WTC11 (cell line): Measurements from ENCODE around the gene CLCN4. TPM values are rescaled to one million over a fixed set of nuclear protein-coding genes. Genes with fewer than 3 reads are reported as not detected.

Experiments used
- ATAC-seq: fragments of 200-7000 bp; cut with Tn5 transposase; 2 replicates; pipeline ENCODE4 v1.10.0; 2021; ENCODE audit warnings: mild to moderate bottlenecking, moderate library complexity
- CTCF ChIA-PET: fragments of 300-600 bp; sonication (Branson Sonifier 250); formaldehyde crosslinking; loops from one replicate; lab custom pipeline; 2021; ENCODE audit warnings: antibody characterized with exemption; lab: Charles Lee
- POLR2A ChIA-PET: fragments of 350-600 bp; sonication (Branson Sonifier 250); formaldehyde crosslinking; loops from one replicate; lab custom pipeline; 2021; ENCODE audit warnings: antibody characterized with exemption; lab: Charles Lee
- DNase-seq: peaks from one replicate; pipeline ENCODE4 v3.0.0; 2021; ENCODE audit warnings: low spot score
- H3K27ac Mint-ChIP-seq: 2 replicates; pipeline ENCODE4 v1.8.0; 2021; ENCODE audit warnings: mixed read lengths
- H3K27me3 Mint-ChIP-seq: 2 replicates; pipeline ENCODE4 v1.8.0; 2021; ENCODE audit warnings: low read depth, mild to moderate bottlenecking, moderate library complexity, mixed read lengths
- H3K36me3 Mint-ChIP-seq: 2 replicates; pipeline ENCODE4 v1.8.0; 2021; ENCODE audit warnings: mixed read lengths
- H3K4me1 Mint-ChIP-seq: 2 replicates; pipeline ENCODE4 v1.8.0; 2022; ENCODE audit warnings: mixed read lengths
- H3K4me3 Mint-ChIP-seq: 2 replicates; pipeline ENCODE4 v1.8.0; 2021; ENCODE audit warnings: mild to moderate bottlenecking, moderate library complexity, mixed read lengths
- H3K9me3 Mint-ChIP-seq: 2 replicates; pipeline ENCODE4 v1.8.0; 2021; ENCODE audit warnings: mixed read lengths
- AR ChIP-seq: fragments of 250-450 bp; sonication (Bioruptor Pico); IDR thresholded peaks from 2 replicates; pipeline ENCODE4 v1.9.0; 2021; ENCODE audit warnings: mild to moderate bottlenecking
- ATF1 ChIP-seq: sonication (generic); formaldehyde crosslinking; IDR thresholded peaks from 2 replicates; pipeline ENCODE4 v1.8.1; 2023; ENCODE audit warnings: mild to moderate bottlenecking, moderate library complexity, missing genetic modification reagents
- ATF3 ChIP-seq: sonication (generic); formaldehyde crosslinking; conservative IDR thresholded peaks from 2 replicates; pipeline ENCODE4 v1.8.1; 2022; ENCODE audit warnings: mild to moderate bottlenecking, missing genetic modification reagents
- CREM ChIP-seq: sonication (generic); formaldehyde crosslinking; IDR thresholded peaks from 2 replicates; pipeline ENCODE4 v1.8.1; 2022; ENCODE audit warnings: mild to moderate bottlenecking, missing genetic modification reagents, moderate library complexity
- FOXP1 ChIP-seq: sonication (generic); formaldehyde crosslinking; IDR thresholded peaks from 2 replicates; pipeline ENCODE4 v1.8.0; 2022; ENCODE audit warnings: missing genetic modification reagents, mild to moderate bottlenecking, moderate library complexity, borderline replicate concordance
- GABPB1 ChIP-seq: sonication (generic); formaldehyde crosslinking; IDR thresholded peaks from 2 replicates; pipeline ENCODE4 v1.8.1; 2023; ENCODE audit warnings: mild to moderate bottlenecking, missing genetic modification reagents
- GTF2I ChIP-seq: fragments of 250-450 bp; sonication (Bioruptor Pico); conservative IDR thresholded peaks from 2 replicates; pipeline ENCODE4 v1.4.0; 2021; ENCODE audit warnings: mild to moderate bottlenecking
- IRF2 ChIP-seq: sonication (generic); formaldehyde crosslinking; IDR thresholded peaks from 2 replicates; pipeline ENCODE4 v1.8.0; 2022; ENCODE audit warnings: low read depth, missing genetic modification reagents, borderline replicate concordance
- MXD4 ChIP-seq: fragments of 250-450 bp; sonication (Bioruptor Pico); IDR thresholded peaks from 2 replicates; pipeline ENCODE4 v1.8.0; 2021; ENCODE audit warnings: mild to moderate bottlenecking, moderate library complexity, borderline replicate concordance
- NFATC4 ChIP-seq: fragments of 250-450 bp; sonication (Bioruptor Pico); IDR thresholded peaks from 2 replicates; pipeline ENCODE4 v1.9.0; 2021; ENCODE audit warnings: mild to moderate bottlenecking
- NFYB ChIP-seq: sonication (generic); formaldehyde crosslinking; conservative IDR thresholded peaks from 2 replicates; pipeline ENCODE4 v1.8.0; 2022; ENCODE audit warnings: low read depth, missing genetic modification reagents
- NR3C1 ChIP-seq: sonication (generic); formaldehyde crosslinking; conservative IDR thresholded peaks from 2 replicates; pipeline ENCODE4 v1.8.1; 2023; ENCODE audit warnings: low read depth, mild to moderate bottlenecking, missing genetic modification reagents
- PRRX2 ChIP-seq: fragments of 250-450 bp; sonication (Bioruptor Pico); IDR thresholded peaks from 2 replicates; pipeline ENCODE4 v1.8.0; 2021; ENCODE audit warnings: mild to moderate bottlenecking
- TEAD1 ChIP-seq: sonication (generic); formaldehyde crosslinking; IDR thresholded peaks from 2 replicates; pipeline ENCODE4 v1.8.0; 2022; ENCODE audit warnings: mild to moderate bottlenecking, missing genetic modification reagents
- ZNF396 ChIP-seq: fragments of 250-450 bp; sonication (Bioruptor Pico); IDR thresholded peaks from 2 replicates; pipeline ENCODE4 v1.8.0; 2021; ENCODE audit warnings: mild to moderate bottlenecking, moderate library complexity, borderline replicate concordance
- total RNA-seq: library from RNA; stranded (reverse); gene quantifications from 3 replicates; pipeline ENCODE4 v1.2.3, GENCODE V29; 2021
- TF ChIP-seq, protein P1 (sequence below): sonication (generic); formaldehyde crosslinking; IDR thresholded peaks from 2 replicates; pipeline ENCODE4 v1.8.0; 2023; ENCODE audit warnings: missing genetic modification reagents, mild to moderate bottlenecking, borderline replicate concordance
- TF ChIP-seq, protein P2 (sequence below): fragments of 200-600 bp; IDR thresholded peaks from 2 replicates; pipeline ENCODE4 v1.8.0; 2022; ENCODE audit warnings: antibody characterized with exemption
- TF ChIP-seq, protein P3 (sequence below): sonication (generic); formaldehyde crosslinking; IDR thresholded peaks from 2 replicates; pipeline ENCODE4 v1.8.1; 2023; ENCODE audit warnings: mild to moderate bottlenecking, missing genetic modification reagents, moderate library complexity
- TF ChIP-seq, protein P4 (sequence below): sonication (generic); formaldehyde crosslinking; IDR thresholded peaks from 2 replicates; pipeline ENCODE4 v1.8.1; 2023; ENCODE audit warnings: mild to moderate bottlenecking, moderate library complexity, missing genetic modification reagents

Gene CLCN4
- total RNA-seq, 1 experiment from 2014 or later, result 8.9 TPM

DNA sequence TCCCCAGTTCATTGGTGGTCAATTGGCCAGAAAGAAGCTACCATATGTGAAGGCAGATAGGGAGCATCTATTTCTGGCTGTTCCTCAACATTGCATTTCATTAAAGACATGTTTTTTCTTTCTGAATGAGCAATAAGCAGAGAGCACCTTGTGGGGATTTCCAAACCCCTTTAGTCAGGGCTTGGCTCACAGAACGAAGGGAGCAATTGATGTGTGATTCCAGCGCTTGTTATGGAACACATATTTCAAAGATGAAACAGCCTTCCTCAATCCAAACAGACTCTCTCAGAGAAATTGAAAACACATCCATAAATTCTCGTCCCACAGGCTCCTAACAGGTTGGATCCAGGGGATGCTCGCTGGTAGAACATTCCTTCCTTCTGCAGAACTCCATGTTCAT, 84.1 kb downstream of the CLCN4 start:
- POLR2A ChIA-PET, result no interaction called here
- no peaks in the 10 kb centered on the region for H3K36me3 Mint-ChIP-seq
- no peaks in the 10 kb centered on the region for H3K27me3 Mint-ChIP-seq
- no peak overlapping the region for H3K27ac Mint-ChIP-seq
- TF ChIP-seq GTF2I (no peak), TEAD1 (CRISPR knock-in tag) (no peak), MXD4 (CRISPR knock-in tag) (no peak), IRF2 (CRISPR knock-in tag) (no peak), ATF3 (CRISPR knock-in tag) (no peak)
- TF ChIP-seq, protein P1, sequence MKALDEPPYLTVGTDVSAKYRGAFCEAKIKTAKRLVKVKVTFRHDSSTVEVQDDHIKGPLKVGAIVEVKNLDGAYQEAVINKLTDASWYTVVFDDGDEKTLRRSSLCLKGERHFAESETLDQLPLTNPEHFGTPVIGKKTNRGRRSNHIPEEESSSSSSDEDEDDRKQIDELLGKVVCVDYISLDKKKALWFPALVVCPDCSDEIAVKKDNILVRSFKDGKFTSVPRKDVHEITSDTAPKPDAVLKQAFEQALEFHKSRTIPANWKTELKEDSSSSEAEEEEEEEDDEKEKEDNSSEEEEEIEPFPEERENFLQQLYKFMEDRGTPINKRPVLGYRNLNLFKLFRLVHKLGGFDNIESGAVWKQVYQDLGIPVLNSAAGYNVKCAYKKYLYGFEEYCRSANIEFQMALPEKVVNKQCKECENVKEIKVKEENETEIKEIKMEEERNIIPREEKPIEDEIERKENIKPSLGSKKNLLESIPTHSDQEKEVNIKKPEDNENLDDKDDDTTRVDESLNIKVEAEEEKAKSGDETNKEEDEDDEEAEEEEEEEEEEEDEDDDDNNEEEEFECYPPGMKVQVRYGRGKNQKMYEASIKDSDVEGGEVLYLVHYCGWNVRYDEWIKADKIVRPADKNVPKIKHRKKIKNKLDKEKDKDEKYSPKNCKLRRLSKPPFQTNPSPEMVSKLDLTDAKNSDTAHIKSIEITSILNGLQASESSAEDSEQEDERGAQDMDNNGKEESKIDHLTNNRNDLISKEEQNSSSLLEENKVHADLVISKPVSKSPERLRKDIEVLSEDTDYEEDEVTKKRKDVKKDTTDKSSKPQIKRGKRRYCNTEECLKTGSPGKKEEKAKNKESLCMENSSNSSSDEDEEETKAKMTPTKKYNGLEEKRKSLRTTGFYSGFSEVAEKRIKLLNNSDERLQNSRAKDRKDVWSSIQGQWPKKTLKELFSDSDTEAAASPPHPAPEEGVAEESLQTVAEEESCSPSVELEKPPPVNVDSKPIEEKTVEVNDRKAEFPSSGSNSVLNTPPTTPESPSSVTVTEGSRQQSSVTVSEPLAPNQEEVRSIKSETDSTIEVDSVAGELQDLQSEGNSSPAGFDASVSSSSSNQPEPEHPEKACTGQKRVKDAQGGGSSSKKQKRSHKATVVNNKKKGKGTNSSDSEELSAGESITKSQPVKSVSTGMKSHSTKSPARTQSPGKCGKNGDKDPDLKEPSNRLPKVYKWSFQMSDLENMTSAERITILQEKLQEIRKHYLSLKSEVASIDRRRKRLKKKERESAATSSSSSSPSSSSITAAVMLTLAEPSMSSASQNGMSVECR (CRISPR knock-in tag), result no peak
- no peak for DNase-seq
- CTCF ChIA-PET, result no interaction called here
- H3K4me3 Mint-ChIP-seq, result no peak overlapping the region
- ATAC-seq, result no peak
- H3K4me1 Mint-ChIP-seq, result no peaks in the 10 kb centered on the region
- no peaks in the 10 kb centered on the region for H3K9me3 Mint-ChIP-seq

DNA sequence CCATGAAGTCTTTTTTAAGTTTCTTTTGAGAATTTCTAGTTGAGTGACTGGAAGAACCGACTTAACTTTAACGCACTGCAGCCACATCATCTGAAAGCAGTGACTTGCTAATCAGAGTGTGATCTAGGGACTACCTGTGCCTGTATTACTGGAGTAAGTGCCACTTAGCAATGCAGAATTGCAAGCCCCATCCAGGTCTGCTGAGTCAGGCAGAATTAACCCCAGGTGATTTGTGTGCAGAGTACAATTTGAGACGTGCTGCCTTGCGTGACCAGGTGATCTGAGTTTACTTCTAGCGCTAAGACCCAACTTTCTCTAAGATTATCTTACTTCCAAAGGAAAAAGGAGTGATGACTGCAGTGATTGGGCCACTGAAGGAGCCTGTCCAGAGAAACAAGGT, 85.3 kb downstream of the CLCN4 start:
- no peaks in the 10 kb centered on the region for H3K9me3 Mint-ChIP-seq
- no peaks in the 10 kb centered on the region for H3K4me1 Mint-ChIP-seq
- ChIA-PET CTCF (no interaction called here), POLR2A (no interaction called here)
- ATAC-seq (no peak), DNase-seq (no peak)
- no peaks in the 10 kb centered on the region for H3K27me3 Mint-ChIP-seq
- H3K27ac Mint-ChIP-seq, result no peak overlapping the region
- H3K4me3 Mint-ChIP-seq, result no peak overlapping the region
- H3K36me3 Mint-ChIP-seq, result no peaks in the 10 kb centered on the region
- TF ChIP-seq TEAD1 (CRISPR knock-in tag) (no peak), GABPB1 (CRISPR knock-in tag) (no peak), ATF3 (CRISPR knock-in tag) (no peak), AR (CRISPR knock-in tag) (no peak), NFATC4 (CRISPR knock-in tag) (no peak), PRRX2 (CRISPR knock-in tag) (no peak), NR3C1 (no peak), NFYB (no peak), GTF2I (no peak), ZNF396 (no peak), FOXP1 (CRISPR knock-in tag) (no peak), CREM (CRISPR knock-in tag) (no peak), ATF1 (CRISPR knock-in tag) (no peak)
- TF ChIP-seq, protein P2, sequence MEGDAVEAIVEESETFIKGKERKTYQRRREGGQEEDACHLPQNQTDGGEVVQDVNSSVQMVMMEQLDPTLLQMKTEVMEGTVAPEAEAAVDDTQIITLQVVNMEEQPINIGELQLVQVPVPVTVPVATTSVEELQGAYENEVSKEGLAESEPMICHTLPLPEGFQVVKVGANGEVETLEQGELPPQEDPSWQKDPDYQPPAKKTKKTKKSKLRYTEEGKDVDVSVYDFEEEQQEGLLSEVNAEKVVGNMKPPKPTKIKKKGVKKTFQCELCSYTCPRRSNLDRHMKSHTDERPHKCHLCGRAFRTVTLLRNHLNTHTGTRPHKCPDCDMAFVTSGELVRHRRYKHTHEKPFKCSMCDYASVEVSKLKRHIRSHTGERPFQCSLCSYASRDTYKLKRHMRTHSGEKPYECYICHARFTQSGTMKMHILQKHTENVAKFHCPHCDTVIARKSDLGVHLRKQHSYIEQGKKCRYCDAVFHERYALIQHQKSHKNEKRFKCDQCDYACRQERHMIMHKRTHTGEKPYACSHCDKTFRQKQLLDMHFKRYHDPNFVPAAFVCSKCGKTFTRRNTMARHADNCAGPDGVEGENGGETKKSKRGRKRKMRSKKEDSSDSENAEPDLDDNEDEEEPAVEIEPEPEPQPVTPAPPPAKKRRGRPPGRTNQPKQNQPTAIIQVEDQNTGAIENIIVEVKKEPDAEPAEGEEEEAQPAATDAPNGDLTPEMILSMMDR, result no peak
- TF ChIP-seq, protein P3, sequence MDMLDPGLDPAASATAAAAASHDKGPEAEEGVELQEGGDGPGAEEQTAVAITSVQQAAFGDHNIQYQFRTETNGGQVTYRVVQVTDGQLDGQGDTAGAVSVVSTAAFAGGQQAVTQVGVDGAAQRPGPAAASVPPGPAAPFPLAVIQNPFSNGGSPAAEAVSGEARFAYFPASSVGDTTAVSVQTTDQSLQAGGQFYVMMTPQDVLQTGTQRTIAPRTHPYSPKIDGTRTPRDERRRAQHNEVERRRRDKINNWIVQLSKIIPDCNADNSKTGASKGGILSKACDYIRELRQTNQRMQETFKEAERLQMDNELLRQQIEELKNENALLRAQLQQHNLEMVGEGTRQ (CRISPR knock-in tag), result no peak
- TF ChIP-seq, protein P4, sequence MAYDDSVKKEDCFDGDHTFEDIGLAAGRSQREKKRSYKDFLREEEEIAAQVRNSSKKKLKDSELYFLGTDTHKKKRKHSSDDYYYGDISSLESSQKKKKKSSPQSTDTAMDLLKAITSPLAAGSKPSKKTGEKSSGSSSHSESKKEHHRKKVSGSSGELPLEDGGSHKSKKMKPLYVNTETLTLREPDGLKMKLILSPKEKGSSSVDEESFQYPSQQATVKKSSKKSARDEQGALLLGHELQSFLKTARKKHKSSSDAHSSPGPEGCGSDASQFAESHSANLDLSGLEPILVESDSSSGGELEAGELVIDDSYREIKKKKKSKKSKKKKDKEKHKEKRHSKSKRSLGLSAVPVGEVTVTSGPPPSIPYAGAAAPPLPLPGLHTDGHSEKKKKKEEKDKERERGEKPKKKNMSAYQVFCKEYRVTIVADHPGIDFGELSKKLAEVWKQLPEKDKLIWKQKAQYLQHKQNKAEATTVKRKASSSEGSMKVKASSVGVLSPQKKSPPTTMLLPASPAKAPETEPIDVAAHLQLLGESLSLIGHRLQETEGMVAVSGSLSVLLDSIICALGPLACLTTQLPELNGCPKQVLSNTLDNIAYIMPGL (CRISPR knock-in tag), result no peak
